GM18951 (cell line): ENCODE data around the gene CIPC.

Experiments
- POLR2A ChIP-seq: IDR thresholded peaks from 4 replicates; pipeline ENCODE4 v1.6.1; 2011; ENCODE audit warnings: mild to moderate bottlenecking; ENCODE audit not compliant: insufficient read length, insufficient read depth; ENCODE audit errors: extremely low read depth
- in situ Hi-C: fragments of 300-500 bp; cut with MboI; formaldehyde crosslinking; loops from one replicate; pipeline ENCODE4 v1.12.0; 2022; ENCODE audit warnings: low sequenced_read_pairs, mixed read lengths, inconsistent platforms; ENCODE audit not compliant: unreplicated experiment

CIPC gene

DNA sequence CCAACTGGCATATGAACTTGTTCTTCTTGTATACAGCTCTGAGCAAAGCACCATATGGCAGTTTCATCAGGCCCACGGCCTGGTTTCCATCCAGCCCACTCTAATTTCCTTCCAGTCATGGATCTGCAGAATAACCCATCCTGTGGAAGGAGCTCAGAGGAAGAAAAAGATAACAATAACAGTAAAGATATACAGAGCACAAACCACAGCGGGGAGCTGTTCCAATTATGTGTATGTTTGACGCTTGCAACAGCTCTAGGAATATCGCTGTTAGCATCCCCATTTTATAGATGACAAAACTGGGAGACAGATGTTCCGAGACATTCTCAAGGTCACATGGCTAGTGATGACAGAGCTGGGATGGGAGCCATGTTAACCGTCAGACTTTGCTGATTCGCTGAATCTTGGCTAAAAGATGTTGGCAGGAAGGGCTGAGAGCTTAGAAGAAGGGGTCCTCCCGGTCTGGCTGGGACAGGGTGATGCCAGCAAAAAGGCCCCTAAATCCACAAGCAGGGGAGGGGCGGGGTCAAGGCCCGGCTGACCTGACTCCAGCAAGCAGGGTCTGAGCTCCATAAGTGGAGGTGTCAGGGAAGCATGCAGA is 34.4 kb upstream of the CIPC start:
- TF ChIP-seq POLR2A, result no peak
- in situ Hi-C loops, result loop anchor here (25.0 kb wide), 1 partner anchor 351 kb away; no protein-coding TSS in a partner anchor

DNA sequence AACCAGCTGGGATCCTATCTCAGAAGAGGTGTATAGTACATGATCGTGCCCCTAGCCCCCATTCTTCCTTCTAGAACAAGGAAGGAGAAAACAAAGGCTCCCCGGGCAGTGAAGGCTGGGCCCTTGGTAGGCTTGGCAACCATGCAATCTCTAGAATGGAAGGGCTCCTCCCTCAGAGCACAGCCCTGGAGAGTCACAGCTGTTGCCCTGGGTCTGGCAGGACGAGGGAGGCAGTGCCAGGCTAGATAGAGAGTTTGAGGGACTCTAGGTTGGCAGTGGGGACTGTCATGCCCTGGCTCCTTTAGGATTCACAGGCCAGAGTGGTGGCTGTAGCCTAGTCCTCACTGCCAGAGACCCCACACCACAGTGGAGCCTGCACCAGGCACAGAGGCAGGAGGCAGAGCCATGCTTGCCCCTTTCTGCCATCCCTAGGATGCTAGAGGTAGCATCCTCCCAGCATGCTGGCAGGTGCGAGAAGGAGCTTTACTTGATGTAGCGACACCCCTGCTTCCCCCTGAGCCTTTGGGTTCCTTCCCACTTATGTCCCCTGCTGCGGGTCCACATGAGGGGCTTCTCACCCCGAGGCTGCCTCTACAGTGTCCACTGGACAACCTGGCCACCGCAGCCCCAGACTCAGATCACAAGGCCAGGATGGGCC is 33.4 kb upstream of the CIPC start:
- in situ Hi-C loops, result loop anchor here (25.0 kb wide), 1 partner anchor 352 kb away; no protein-coding TSS in a partner anchor
- TF ChIP-seq POLR2A, result no peak

DNA sequence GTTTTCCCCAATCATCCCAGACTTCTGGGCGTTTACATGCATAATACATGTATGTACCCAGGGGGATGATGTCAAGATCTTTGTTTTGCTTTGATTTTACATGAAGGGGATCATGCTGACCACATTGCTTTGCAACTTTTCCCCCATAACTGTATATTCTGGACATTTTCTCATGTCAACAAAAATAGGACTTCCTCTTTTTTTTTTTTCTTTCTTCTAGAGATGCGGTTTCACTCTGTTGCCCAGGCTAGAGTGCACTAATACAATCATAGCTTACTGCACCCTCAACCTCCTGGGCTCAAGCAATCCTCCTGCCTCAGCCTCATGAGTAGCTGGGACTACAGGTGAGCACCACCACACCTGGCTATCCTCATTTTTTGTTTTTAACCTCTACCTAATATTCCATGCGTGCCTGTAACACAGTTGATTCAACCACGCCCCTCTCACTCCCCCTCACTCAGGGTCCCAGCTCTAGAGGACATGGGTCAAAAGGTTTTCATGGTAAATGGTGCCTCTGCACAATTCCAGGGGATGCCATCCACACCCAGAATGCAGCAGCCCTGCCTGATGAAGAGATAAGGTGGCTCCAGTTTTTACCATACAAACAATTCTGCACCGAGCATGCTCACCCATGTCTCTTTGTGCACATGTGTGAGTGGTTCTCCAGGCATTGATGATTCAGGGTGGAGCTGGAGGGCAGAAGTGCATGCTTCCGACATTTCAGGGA is 32.0 kb upstream of the CIPC start:
- no peak for TF ChIP-seq POLR2A

GRCh38 chr14:77066578-77067172 is 31.4 kb upstream of the CIPC start:
- no peak for TF ChIP-seq POLR2A
- in situ Hi-C loops, result loop anchor here (25.0 kb wide), 1 partner anchor 354 kb away; no protein-coding TSS in a partner anchor

More for the DNA sequence above, 32.0 kb upstream of the CIPC start:
- in situ Hi-C loops, result loop anchor here (25.0 kb wide), 1 partner anchor 354 kb away; no protein-coding TSS in a partner anchor

GRCh38 chr14:77067632-77068516 is 30.2 kb upstream of the CIPC start:
- no peak for TF ChIP-seq POLR2A
- in situ Hi-C loops, result loop anchor here (25.0 kb wide), 1 partner anchor 356 kb away; no protein-coding TSS in a partner anchor

- in situ Hi-C loops, result loop anchor here (25.0 kb wide), 1 partner anchor 356 kb away; no protein-coding TSS in a partner anchor
- TF ChIP-seq POLR2A, result no peak
Measured at GRCh38 chr14:77068517-77069200, 29.4 kb upstream of the CIPC start.

GRCh38 chr14:77069551-77069950 is 28.5 kb upstream of the CIPC start:
- TF ChIP-seq POLR2A, result no peak
- in situ Hi-C loops, result loop anchor here (25.0 kb wide), 1 partner anchor 357 kb away; no protein-coding TSS in a partner anchor

DNA sequence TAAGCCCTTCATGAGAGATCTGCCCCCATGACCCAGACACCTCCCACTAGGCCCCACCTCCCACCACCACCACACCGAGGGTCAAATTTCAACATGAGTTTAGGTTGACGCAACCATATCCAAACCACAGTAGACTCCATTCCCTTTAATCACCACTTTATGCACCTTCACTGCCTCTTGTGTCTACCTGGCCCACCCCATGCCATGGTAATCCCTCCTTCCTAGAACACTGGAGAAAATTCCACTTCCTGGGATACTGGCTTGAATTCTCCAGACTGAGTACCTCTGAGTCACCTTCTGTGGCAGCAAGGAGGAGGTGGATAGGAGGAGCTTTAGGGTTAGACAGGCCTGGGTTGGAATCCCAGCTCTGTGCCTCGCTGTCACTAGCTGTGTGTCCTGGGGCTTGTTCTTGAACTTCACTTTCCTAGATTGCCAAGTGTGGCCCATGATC is 26.1 kb upstream of the CIPC start:
- no peak for TF ChIP-seq POLR2A
- in situ Hi-C loops, result loop anchor here (5.0 to 25.0 kb wide), 2 partner anchors 205 to 360 kb away; no protein-coding TSS in a partner anchor

DNA sequence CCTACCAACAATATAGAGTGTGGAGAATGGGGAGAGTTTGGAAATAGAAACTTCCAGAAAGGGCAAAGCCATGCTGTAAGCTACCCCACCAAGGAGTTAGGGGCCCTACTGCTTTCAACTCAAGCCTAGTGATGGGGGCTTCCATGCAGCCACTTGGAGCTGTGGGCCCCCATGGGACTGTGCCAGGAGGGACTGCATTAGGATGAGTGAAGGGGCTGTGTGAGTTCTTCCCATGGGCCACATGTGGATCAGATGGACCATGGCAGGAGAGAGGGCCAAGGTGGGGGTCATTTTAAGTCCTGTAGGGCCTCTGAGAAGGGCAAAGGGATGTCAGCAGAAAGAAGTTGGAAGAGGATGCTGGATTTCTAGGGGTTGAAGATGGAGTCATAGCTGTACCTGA is 23.1 kb upstream of the CIPC start:
- TF ChIP-seq POLR2A, result no peak
- in situ Hi-C loops, result loop anchor here (5.0 to 25.0 kb wide), 2 partner anchors 208 to 363 kb away; no protein-coding TSS in a partner anchor

- in situ Hi-C loops, result no loop called here
Measured at GRCh38 chr14:77076113-77076631, 21.9 kb upstream of the CIPC start.

DNA sequence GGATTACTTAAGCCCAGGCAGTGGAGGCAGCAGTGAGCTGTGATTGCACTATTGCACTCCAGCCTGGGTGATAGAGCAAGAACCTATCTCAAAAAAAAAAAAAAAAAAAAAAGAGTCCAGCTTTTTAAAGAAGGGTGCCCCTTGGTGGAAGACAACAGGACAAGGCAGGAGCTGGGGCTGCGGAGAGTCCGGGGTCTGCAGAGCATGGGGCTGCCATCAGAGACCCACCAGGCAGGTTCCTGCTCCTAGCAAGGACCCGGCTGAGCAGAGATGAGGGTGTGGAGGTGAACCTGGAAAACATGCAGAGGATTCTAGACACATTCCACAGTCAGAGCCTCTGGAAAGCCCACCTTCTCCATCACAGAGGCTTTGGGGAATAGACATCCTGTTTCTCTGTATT is 21.0 kb upstream of the CIPC start:
- in situ Hi-C loops, result no loop called here
- no peak for TF ChIP-seq POLR2A

More at GRCh38 chr14:77076113-77076631, 21.9 kb upstream of the CIPC start:
- TF ChIP-seq POLR2A, result no peak
